ENCODE measurements around the gene COL13A1. TPM values are rescaled to one million over a fixed set of nuclear protein-coding genes. Genes with fewer than 3 reads are reported as not detected.
A peak's percentile ranks its signal among the peaks of the same experiment; 100 is the strongest.

The COL13A1 gene
- total and polyA plus RNA-seq, 11 donors = 1.0 to 4.0 (median 1.7) TPM

GRCh38 chr10:69906425-69906824, 104.7 kb downstream of the COL13A1 start:
- ATAC-seq = no peak

GRCh38 chr10:69907517-69907916, 105.8 kb downstream of the COL13A1 start:
- intact Hi-C loops (cut with DNase I) = no loop called here

More at GRCh38 chr10:69906425-69906824, 104.7 kb downstream of the COL13A1 start:
- no peak for DNase-seq
- peaks cover 0 to 13% (median 3%) of the 10 kb centered on the region in 12 donors for H3K4me1 ChIP-seq
- no peaks in the 10 kb centered on the region for H3K27me3 ChIP-seq
- TF ChIP-seq CTCF (IDR thresholded peaks at IDR 0.05) (no peak), POLR2A (IDR thresholded peaks at IDR 0.05) (no peak)
- H3K27ac ChIP-seq = no peak overlapping the region
- H3K4me3 ChIP-seq = no peak overlapping the region
- no peaks in the 10 kb centered on the region for H3K36me3 ChIP-seq
- intact Hi-C loops (cut with DNase I) = no loop called here
- no peaks in the 10 kb centered on the region for H3K9me3 ChIP-seq
- whole genome bisulfite sequencing, 4 donors = 90 to 97% (median 95%) methylated on average over 4 of the region's 4 CpGs

GRCh38 chr10:69908124-69908523, 106.4 kb downstream of the COL13A1 start:
- 87 to 94% (median 91%) methylated on average over 6 of the region's 6 CpGs for WGBS, 4 donors
- Histone ChIP-seq H3K27me3 (no peaks in the 10 kb centered on the region), H3K9me3 (no peaks in the 10 kb centered on the region), H3K4me3 (no peak overlapping the region), H3K36me3 (no peaks in the 10 kb centered on the region), H3K27ac (no peak overlapping the region), H3K4me1 (peaks cover 0 to 24% (median 10%) of the 10 kb centered on the region in 12 donors)
- intact Hi-C loops (cut with DNase I) = no loop called here
- TF ChIP-seq CTCF (IDR thresholded peaks at IDR 0.05) (no peak), POLR2A (IDR thresholded peaks at IDR 0.05) (no peak)
- ATAC-seq (no peak), DNase-seq (peak in 1 of 5 donors; percentile 37)

More at GRCh38 chr10:69907517-69907916, 105.8 kb downstream of the COL13A1 start:
- no peaks in the 10 kb centered on the region for H3K27me3 ChIP-seq
- WGBS, 4 donors = 89 to 95% (median 93%) methylated on average over 4 of the region's 4 CpGs
- H3K36me3 ChIP-seq = no peaks in the 10 kb centered on the region
- no peak overlapping the region for H3K27ac ChIP-seq
- peaks cover 0 to 22% (median 10%) of the 10 kb centered on the region in 12 donors for H3K4me1 ChIP-seq
- TF ChIP-seq CTCF (IDR thresholded peaks at IDR 0.05) (no peak), POLR2A (IDR thresholded peaks at IDR 0.05) (no peak)
- DNase-seq (no peak), ATAC-seq (no peak)
- no peaks in the 10 kb centered on the region for H3K9me3 ChIP-seq
- H3K4me3 ChIP-seq = no peak overlapping the region

GRCh38 chr10:69910561-69910960, 108.9 kb downstream of the COL13A1 start:
- H3K36me3 ChIP-seq = no peaks in the 10 kb centered on the region
- ATAC-seq = no peak
- 91 to 97% (median 93%) methylated on average over 5 of the region's 5 CpGs for WGBS, 4 donors
- peak in 1 of 5 donors; percentile 17 for DNase-seq
- H3K9me3 ChIP-seq = no peaks in the 10 kb centered on the region
- no peaks in the 10 kb centered on the region for H3K27me3 ChIP-seq
- H3K27ac ChIP-seq = peak overlapping the region in 1 of 12 donors; percentile 40
- intact Hi-C loops (cut with DNase I) = loop anchor here (5.0 to 10.0 kb wide), 10 partner anchors 103 to 268 kb away; partner anchors contain the start of gene COL13A1 (in 6 of the 10)
- H3K4me1 ChIP-seq = peaks cover 0 to 28% (median 10%) of the 10 kb centered on the region in 12 donors
- TF ChIP-seq POLR2A (IDR thresholded peaks at IDR 0.05) (no peak), CTCF (IDR thresholded peaks at IDR 0.05) (no peak)
- no peak overlapping the region for H3K4me3 ChIP-seq
